Activated CD4-positive, alpha-beta T cell treated with anti-CD3 and anti-CD28 coated beads, Interleukin-2, Interleukin-6, amounts not matched to agents 100 ng/mL and 50 ng/mL, durations not matched to agents 16 hours and 8 hours (primary cell): Measurements from ENCODE around the gene KCNC2.

Experiments
- DNase-seq: peaks from one replicate; pipeline ENCODE4 v3.0.0-alpha.2; 2020

The KCNC2 gene

DNA sequence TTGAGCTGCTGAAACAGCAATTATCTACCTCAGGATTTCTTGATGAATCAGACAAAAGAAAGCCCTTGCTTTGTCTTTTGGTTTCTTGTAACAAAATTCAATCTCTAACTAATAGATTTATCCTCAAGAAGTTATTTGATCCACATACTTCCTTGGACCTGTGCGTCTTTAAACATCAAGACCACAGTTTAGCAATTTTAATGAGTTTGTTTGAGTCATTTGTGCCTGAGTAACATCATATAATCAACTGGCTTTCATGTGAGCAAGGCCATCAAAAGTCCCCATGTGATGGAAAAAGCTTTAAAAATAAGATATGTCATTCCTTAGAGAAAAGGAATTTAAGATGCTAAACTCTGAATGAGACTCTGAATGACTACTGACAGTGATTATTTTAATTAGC lies 52.3 kb downstream of the KCNC2 start:
- no peak for DNase-seq

DNA sequence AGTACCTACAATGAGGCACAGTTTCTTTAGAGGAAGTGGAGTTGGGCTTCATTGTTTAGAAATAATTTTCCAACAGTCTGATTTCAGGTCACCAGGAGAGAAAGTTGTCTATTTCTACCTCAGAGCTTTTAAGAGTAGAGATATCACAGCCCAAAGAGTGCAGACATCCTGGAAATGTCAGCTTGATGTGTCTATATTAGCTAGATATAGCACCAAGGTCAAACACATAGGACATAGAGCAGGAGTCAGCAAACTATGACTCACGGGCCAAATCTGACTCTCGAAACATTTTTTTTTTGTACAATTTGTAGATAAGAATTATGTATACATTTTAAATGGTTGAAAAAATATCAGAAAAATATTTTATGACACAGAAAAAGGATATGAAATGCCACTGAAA lies 53.7 kb downstream of the KCNC2 start:
- DNase-seq = no peak

- DNase-seq = no peak
Observed at GRCh38 chr12:75154388-75154787, 55.3 kb downstream of the KCNC2 start.

DNA sequence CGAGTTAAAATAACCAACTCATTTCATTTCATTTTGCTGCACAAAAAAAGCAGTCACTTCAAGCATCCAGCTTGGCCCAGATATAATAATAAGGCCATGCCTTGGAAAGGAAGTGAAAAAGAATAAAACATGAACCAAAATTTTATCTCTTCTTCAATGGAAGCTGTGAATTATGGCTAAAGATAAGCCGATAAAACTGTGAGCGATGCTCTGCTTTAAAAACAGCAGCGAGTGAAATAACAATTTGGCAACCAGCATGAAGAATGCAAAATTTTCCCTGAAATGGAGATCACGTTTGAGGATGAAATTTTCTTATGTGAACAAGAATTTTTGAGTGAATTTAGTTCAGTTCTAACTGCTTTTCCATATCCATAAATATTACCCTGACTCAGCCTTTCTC lies 70.4 kb downstream of the KCNC2 start:
- no peak for DNase-seq

DNA sequence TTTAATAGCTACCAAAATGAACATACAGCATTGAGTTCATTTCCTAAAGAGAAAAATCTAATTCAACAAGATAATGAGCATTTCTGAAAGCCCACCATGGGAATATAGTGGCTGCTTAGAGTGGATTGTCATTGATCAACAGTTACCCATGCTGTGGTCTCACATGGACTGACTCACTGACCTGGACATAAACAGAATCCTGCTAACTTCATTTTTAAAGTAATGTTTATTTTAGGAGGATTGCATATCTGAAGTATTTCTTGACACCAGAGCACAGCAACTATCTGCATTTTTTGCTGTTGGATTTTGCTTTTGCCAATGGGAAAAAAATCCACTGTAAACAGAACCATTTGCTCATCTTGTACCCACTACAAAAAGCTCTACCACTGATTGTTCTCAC lies 71.7 kb downstream of the KCNC2 start:
- DNase-seq = no peak

DNA sequence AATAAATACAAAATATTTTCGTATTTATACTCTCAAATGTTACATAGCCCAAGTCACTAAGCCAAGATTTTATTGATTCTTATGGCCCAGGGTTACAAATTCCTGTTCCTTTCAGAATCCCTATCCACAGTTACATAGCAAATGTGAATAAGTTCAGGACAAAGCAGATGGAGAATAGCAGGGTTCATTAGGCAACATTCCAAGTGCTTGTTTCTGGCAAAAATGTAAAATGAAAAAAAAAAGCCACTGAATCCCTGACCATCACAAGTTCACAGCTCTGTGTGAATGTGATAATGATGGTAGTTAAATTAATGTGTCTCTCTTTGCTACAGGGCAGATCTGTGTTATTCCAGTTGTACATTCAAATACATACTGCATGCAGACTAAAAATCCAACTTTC lies 74.6 kb downstream of the KCNC2 start:
- no peak for DNase-seq

- no peak for DNase-seq
Observed at GRCh38 chr12:75130811-75131210, 78.8 kb downstream of the KCNC2 start.

GRCh38 chr12:75129275-75129674 lies 80.4 kb downstream of the KCNC2 start:
- no peak for DNase-seq

DNA sequence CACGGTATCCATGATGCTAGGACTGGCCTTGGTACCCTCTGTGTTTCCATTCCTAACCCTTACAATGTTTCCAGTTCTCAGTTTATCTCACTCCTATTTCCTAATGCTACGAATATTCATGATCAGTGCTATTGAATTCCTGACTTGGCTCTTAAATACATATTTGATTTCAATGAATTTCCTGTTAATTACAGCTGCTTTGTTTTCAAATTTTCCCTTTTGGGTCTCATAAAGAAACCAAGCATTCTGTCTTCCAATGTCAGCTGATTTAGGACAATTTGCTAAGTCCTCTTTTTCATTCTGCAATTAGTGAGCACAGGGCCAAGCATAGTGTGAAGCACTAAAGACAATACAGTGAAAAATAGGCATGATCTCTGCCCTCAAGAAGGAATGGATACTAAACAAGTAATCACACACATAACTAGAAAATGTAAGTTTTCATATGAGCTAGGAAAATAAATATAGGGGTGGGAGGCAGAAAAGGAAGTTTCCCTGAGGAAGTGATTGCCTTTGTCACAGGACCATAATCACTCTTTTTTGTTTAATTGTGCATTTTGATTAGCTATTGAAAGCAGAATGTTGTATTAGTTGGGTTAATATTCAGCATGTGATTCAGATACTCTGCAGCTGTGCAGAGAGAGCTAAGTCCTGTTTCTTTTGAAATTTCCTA lies 88.5 kb downstream of the KCNC2 start:
- DNase-seq = no peak

GRCh38 chr12:75120311-75120711 lies 89.3 kb downstream of the KCNC2 start:
- no peak for DNase-seq

- DNase-seq = no peak
Observed at GRCh38 chr12:75116646-75117198, 92.9 kb downstream of the KCNC2 start.

DNA sequence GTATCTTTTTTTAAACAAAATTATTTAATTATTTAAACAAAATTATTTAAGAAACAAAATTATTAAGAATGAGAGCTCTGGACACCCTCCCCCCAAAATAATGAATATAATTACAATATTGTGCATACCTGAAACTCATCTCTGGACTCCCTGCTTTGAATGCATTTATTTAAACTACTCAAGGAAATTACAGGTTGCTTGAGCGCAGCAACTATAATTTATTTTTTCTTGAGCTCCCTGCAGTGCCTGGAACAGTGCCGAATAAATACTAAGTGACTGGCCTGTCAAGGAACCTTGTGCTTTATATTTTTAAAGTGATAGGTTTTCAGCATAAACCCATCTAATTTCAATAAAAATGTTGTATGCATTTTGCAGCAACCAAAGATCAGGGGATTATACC lies 93.9 kb downstream of the KCNC2 start:
- no peak for DNase-seq

GRCh38 chr12:75103822-75104221 lies 105.8 kb downstream of the KCNC2 start:
- no peak for DNase-seq

DNA sequence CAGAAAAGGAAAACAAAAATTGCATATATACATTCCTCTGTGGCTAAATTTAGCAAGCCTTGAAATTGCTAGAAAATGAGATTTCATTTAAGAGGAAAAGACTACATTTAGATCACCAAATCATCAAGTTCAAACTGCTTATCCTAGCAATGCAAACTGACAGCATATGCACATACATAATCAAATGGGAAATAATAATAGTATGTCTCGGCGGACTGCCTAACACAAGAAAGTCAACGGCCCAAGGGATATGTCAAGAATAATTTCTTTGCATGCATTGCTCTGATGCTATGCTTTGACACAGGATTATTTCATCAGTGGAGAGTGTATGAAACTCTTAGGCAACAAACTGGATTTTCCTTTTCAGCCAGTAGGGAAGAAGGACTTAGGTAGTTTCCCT lies 107.9 kb downstream of the KCNC2 start:
- no peak for DNase-seq

DNA sequence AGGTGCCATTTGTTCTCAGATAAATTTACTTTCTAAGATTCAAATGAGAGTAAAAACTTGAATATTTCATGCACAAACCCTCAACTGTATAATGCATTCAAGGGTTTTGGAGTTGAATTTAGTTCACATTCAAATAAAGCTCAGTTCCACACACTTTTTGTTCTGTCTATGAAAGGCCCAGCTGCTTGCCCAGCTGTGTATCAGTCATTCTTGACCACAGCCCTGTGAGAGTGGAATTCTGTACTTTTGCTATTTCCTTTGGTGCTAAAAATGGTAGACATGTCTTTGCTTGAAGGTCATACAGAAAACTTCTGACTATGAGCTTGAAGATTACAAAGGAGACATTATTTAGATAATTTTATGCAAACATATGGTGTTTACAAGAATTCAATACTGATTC lies 110.4 kb downstream of the KCNC2 start:
- DNase-seq = no peak

DNA sequence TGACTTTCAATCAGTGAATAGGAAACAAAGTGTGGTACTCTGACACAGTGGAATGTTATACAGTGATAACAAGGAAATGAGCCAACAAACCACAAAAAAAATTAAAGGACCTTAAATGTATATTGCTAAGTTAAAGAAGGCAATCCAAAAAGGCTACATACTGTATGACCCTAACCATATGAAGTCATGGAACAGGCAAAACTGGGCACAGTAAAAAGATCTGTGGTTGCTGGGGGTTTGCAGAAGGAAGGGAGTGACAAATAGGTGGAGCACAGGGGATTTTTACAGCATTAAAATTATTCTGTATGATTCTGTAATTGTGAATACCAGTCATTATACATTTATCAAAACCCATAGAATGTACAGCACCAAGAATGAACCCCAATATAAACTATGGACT lies 112.6 kb downstream of the KCNC2 start:
- no peak for DNase-seq

- DNase-seq = peak; percentile 18
Observed at GRCh38 chr12:75087654-75088053, 122.0 kb downstream of the KCNC2 start.

DNA sequence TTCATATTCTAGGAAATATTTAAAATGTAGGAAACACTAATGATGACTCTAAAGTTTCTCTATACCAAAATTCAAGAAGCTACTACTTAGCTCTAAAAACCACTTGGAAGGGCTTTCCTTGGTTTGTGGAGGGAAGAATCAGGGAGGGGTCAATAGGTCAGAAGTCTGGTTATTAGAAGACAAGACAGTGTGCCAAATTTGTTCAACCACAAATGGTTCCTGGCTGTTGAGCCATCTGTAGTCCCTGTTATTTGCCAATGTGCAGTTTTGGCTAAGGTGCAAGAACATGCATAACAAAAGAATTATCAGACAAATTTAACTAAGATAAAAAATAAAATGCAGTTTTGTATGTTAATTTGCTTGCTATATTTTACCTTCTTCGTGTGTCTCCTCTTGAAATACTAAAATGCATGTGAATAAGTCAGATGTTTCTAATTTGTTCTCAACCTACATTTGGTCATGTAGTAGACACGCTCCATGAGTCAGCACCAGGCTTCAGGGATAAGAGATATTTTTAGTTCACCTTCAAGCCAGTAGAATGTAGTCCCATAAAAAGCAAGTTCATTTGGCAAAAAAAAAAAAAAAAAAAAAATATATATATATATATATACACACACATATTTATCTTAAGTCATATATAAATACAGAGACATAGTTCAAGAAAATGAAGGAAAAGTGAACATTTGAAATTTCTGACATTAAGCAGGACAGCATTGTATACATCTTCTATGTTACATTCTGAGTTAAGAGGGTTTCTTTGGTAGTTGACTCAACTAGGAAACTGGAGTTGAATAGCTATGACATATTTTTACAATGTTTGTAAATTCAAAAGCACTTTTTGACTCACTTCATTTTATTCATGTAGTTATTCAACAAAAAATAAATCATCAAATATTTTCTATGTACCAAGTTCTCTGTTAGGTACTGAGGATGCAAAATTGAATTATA lies 123.3 kb downstream of the KCNC2 start:
- peak; percentile 5 for DNase-seq

DNA sequence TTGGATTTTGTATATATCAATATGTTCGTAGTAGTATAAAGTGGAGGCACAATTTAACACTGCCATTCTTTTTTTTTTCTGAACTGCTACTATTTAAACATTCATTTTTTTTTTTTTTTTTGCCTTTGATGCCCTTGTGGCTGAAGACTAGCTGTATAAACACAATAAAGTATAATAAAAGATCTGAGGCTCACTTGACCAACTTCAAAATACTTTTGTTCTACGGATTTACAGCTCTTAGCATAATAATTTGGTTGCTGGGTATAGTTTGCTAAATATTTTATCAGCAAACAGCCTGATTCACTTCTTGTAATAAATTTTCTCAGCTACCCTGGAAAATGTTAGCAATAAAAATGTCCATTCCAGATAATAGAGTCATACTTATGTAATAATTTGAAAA lies 128.3 kb downstream of the KCNC2 start:
- no peak for DNase-seq

- no peak for DNase-seq
Observed at GRCh38 chr12:75080582-75080981, 129.1 kb downstream of the KCNC2 start.

DNA sequence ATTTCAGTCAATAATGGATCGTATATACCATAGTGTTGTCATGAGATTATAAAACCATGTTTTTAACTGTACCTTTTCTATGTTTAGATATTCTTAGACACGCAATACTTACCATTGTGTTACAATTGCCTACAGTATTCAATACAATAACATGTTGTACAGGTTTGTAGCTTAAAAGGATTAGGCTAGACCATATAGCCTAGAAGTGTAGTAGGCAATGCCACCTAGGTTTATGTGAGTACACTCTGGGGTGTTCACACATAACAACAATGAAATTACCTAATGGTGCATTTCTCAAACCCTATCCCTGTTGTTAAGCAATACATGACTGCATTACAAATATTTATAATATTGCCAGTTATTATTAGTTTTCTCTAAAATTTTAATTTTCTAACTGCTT lies 144.2 kb downstream of the KCNC2 start:
- no peak for DNase-seq

- DNase-seq = no peak
Observed at GRCh38 chr12:75062691-75063090, 146.9 kb downstream of the KCNC2 start.

DNA sequence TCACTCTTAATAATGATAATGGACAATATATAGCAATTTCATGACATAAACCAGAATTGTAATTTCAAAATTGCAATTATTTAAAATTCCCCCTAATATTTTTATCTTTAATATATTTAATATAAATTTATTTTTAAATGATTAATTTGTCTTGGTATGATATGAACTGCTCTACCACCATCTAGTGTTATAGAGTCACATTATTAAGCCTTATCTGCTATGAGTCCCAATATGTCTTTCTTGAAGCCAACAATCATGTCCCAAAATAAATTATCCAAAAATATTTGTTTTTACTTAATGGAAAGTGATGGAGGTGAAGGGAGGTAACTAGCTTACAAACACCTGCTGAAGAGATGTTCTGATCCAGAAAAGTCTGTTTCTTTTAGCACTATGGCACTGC lies 151.4 kb downstream of the KCNC2 start:
- DNase-seq = no peak

DNA sequence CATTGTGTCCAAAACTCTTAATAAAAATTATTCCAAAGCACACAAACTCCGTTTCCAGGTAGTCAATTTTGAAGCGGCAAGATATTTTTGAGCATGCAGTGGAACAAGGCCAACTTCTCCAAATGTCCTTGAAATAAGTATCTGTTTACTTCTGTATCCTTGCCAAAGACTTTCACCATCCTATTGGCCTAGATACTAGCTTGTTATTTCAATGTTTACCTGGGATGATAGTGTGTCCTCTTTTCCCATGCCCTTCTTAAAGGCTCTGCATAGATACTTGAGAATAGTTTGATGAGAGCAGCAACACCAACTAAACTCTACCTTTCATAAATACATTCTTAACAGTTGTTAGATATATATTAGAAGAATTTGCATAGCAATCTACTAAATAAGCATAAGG lies 160.9 kb downstream of the KCNC2 start:
- no peak for DNase-seq
